COR-L47 (cell line): Measurements from ENCODE around the gene BCKDHA.

Experiments used
- DNase-seq: peaks from one replicate; lab custom pipeline; 2025; lab: John Stamatoyannopoulos, UW

BCKDHA gene

DNA sequence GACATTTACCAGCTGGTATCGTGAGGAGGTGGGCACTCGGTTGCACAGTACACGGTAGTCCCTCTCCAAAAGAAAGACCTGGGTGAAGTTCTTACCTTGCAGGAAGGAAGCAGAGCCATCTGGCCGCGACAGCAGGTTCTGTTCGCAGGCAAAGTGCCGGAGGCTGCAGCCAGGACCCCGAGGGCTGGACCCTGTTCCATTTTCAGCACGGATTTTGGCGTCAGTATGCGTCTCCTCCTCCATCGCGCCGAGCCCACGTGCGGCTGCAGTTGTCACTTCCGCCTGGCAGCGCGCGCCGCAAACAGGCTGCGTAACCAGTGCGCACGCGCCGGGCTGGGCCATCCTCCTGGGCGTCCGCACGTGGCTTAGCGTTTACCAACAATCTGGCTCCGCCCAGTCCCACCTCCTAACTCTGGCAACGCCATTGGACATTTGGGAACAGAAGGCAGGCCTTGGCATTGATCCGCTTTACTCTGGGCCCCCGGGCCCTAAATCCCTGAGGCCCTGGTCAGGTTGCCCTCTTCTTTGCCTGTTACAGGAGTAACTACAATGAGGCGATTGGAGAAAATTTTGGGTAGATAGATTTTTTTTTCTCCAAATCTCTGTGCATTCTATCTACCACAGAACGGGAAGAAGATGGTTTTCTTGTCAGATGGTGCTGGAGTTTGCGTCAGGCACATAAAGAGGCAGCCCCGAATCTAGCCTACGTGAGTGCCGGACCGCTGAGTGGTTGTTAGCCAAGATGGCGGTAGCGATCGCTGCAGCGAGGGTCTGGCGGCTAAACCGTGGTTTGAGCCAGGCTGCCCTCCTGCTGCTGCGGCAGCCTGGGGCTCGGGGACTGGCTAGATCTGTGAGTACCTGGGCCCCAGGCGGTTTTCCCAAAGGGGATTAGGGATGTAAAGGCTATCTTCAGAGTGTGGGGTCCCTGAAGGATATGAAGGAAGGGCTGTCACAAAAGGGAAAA is at the start of gene BCKDHA, which contains the start of gene EXOSC5:
Gene BCKDHA (plus strand): TSS at position 733 of the 964 bp plus-strand sequence. CDS start 10 bp downstream, at position 743.
Gene EXOSC5 (minus strand): TSS at position 274 of the 964 bp plus-strand sequence. CDS start 31 bp downstream, at position 243.
- DNase-seq: peak; percentile 100

DNA sequence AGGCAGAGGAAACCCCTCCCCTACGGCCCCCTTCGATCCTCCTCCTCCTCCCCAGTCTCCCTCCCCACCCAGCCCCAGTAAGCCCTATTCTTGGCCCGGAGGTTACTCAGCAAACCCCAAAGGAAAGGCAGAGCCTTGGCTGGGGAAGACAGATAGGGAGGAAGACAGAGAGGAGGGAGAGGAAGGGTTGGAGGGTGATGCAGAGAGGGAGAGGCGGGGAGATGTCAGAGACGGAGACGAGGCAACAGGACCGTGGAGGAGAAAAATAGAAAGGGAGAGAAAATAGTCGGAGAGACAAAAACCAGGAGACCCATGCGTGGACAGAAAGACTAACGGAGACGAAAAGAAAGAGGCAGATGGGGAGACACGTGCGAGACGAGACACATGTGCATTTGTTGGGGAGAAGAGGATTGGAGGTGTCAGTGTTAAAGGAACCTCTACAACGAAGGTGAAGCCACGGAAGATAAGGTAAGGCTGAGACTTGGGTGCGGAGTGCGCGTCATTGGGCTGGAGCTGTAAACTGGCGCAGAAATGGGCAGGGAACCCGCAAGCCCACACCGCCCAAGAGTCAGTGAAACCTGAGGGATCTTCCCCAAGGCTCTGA is 46.8 kb upstream of the BCKDHA start:
- no peak for DNase-seq

DNA sequence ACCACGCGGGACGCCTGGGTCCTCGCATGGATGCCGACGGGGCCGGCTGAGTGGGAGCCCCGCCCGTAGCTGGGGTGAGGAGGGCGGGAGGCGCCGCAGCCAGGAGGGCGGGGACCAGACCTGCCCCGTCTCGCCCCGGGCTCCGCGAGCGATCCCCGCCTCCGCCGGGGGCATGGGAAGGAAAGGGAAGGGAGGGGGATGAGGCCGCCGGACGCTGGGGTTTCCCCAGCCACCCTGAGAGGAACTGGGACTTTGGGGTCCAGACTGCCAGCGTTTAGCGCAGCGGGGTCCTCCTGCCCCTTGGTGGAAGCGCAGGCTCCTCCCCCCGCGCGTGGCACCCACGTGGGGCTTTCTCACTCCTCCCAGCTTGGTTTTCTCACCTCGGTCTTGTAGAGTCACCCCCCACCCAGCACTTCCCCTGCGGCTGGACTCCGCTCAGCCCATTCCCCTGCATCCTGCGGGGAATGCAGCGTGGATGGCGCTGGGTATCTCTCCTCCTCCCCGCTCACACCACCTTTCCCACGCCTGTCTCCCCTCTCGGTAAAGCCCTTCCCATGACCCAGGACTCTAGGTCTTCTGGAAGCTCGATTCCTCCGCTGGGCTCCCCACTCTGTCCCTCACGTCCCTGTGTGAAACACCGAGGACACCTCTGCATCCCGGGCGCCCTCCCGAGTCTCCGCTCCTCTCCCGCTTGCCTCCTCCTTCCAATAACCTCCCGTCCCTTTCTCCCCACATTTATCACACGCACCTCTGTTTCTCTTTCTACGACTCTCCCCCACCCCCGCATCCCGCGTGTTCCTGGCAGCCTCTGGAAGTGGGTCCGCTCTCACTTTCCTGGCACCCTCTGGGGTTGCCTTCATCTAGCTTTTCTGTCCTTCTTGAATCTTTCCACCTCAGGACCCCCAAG is 46.0 kb upstream of the BCKDHA start:
- no peak for DNase-seq

DNA sequence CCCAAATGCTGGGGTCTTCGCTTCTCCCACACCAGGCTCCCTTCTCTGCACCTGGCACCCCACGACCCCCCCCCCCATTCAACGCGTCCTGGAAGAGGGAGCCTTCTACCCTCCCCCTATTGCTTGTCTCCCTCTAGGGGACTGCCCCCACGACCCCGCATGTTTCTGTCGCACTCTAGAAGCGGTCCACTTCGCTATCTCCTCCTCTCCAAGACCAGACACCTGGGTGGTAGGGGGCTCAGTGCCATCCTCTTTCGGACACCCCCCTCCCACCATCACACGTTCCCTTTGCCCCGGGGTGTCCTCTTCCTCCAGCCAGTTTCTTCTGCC is 45.4 kb upstream of the BCKDHA start:
- no peak for DNase-seq

DNA sequence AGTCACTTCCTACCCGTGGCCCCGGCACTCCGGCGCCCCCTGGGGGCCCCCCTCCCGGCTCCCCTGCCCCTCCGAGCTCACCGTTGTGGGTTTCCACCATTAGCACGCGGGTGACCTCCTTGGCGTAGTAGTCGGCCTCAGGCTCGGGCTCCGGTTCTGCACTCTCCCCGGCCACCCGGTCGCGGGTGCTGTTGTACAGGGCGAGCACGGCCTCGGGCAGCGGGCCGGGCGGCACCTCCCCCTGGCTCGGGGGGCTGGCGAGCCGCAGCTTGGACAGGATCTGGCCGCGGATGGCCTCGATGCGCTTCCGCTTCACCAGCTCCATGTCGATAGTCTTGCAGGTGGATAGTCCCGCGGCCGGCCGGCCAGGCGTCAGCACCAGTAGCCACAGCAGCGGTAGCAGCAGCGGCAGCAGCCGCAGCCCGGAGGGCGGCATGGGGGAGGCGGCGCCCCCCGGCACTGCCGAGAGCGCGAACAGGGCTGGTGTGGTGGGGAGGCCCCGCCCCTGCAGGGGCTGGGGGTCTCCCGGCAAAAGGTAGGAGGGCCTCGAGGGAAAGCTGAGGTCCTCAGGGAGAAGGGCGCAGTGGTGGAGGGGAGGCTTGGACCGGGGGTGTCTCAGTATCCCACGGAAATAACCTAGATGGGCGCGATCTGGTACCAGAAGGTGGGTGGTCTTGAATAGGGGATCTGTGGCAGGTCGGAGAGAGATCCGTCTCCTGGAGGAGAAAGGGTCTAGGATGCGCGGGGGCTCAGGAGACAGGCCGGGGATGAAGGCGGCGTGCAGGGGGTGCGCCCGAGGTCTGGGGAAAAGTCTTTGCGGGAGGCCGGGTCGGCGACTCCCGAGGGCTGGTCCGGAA is 44.8 kb upstream of the BCKDHA start:
- DNase-seq: no peak

GRCh38 chr19:41353466-41354342 is 43.9 kb upstream of the BCKDHA start, which contains the start of gene TGFB1:
TSS of gene TGFB1 (minus strand) at chr19:41353922. CDS start at chr19:41353044, 878 bp downstream.
- DNase-seq: no peak

DNA sequence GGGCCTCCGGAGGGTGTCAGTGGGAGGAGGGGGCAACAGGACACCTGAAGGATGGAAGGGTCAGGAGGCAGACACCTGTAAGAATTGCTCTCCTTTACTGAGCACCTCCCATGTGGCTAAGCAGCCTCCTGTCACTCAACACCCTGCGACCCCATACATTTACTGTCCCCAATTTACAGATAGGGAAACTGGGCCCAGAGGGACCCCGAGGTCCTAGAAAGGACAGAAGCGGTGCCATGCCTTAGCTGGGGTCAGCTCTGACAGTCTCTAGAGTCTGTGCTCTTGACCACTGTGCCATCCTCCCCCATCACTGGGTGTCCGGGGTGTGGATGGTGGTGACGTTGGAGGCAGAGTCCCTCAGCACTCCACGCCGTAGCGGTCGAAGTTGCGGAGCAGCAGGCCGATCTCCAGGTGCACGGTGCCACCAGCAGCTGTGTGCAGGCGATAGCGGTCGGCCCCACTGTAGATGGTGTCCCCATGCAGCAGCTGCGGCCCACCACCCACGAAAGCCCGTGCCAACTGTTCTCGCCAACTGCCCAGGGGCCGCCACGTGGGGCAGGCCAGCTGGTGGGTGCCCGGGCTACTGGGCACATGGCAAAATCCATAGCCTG is 43.2 kb upstream of the BCKDHA start:
- no peak for DNase-seq

DNA sequence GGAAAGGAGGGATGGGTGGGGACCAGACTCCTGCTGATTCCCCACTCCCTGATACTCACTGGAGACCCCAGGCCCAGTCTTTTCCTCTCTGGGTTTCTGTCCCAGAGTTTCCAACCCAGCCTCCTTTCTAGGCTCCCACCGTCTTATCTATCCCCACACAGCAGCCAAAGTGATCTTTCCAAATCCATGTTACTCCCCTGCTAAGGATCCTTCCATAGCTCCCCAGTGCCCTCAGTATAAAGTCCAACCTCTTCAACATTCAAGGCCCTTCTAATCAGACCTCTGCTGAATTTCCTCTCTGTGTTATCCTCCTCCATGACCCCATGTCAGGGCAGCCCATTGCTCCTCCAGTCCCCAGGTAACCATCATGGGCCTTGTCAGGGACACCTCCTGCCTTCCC is 42.6 kb upstream of the BCKDHA start:
- no peak for DNase-seq

GRCh38 chr19:41355802-41356201 is 41.8 kb upstream of the BCKDHA start:
- no peak for DNase-seq

GRCh38 chr19:41356984-41357739 is 40.5 kb upstream of the BCKDHA start:
- no peak for DNase-seq

- no peak for DNase-seq
Observed at GRCh38 chr19:41357746-41358145, 39.9 kb upstream of the BCKDHA start.

- no peak for DNase-seq
Observed at GRCh38 chr19:41359741-41360140, 37.9 kb upstream of the BCKDHA start.

DNA sequence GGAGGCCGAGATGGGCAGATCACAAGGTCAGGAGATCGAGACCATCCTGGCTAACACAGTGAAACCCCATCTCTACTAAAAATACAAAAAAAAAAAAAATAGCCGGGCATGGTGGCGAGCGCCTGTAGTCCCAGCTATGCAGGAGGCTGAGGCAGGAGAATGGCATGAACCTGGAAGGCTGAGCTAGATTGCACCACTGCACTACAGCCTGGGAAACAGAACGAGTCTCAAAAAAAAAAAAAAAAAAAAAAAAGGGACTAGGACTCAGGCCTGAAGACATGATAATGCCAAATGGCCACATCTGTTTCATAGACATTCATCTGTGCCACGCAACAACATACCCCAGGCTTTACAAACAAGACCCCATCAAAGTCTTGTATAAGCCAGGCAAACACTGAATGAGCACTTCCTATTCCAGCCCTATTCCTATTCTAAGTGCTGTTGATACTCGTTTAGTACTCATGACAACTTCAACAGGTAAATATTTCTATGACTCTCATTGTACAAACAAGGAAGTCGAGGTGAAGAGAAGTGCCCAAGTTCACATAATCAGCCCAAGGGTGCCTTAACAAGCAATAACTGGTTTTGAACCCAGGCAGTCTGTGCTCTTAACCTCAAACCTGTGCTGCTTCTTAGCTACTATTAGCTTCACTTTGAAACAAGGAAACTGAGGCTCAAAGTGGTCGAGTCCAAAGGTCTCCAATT is 35.3 kb upstream of the BCKDHA start:
- DNase-seq: no peak

- no peak for DNase-seq
Observed at GRCh38 chr19:41363371-41363752, 34.3 kb upstream of the BCKDHA start.

DNA sequence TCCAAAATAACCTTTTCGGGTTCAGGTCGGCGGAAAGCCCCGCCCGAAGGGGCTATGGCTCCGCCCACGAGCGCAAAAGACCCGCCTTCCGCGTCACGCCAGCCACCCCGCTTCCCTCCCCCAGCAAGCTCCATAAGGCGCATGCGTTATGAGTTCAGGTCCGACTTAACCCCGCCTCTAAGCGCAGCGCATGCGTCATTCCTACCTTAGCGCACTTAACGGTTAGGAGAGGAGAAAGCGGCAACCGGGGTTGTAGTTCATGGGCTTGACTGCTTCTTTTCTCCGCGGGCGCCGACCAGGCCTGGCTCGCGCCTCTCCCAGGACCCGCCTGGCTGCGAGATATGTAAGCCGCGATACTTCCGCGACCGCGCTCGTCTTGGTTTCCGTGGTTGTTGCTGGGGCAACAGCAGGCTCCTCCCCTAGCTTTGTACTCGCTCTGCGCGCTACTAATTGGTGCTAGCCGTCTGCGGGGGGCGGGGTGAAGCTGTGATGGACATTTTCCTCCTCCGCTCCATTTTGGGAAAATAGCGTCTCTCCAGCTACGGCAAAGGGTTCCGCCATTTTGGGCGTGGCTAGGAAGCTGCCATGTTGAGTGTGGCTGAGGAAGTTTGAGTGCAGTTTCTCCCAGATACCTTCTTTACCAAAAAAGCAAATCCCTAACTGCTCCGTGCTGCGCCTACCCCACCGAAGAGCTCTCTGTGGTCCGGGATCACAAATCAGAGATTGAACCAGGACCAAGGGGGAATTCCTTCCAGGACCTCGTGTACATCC is 33.7 kb upstream of the BCKDHA start, which contains the start of gene B9D2:
Gene B9D2 (minus strand): TSS at position 397 of the 771 bp plus-strand sequence. CDS start 630 bp downstream, outside the sequence.
- peak; percentile 99 for DNase-seq

DNA sequence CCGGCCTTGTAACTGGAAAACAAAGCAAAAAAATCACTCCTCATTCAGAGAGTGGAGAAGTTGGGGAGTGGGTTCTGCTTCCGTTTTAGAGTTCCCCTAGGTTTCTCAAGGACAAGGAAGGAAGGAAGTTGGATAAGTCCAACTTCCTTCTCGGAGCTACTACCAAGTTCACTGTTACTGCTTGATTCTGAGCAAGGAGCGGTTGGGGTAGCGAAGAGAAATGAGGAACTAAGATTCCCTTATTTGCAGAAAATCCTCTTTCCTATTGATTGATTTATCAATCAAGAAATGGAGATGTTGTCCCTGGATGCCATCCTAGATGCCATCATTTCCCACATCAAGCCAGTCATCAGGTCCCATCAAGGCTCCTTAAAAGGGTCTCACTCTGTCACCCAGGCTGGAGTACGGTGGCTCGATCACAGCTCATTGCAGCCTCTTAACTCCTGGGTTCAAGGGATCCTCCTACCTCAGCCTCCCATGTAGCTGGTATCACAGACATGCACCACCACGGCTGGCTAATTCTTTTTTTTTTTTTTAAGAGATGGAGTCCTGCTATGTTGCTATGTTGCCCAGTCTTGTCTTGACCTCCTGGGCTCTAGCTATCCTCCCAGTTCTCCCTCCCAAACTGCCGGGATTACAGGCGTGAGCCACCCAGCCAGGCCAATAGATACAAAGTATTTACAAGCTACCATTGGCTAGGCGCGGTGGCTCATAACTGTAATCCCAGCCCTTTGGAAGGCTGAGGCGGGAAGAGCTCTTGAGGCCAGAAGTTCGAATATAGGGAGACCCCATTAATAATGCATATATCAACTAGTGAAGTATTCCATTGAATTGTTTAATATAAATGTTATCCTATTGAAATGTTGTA is 32.9 kb upstream of the BCKDHA start:
- no peak for DNase-seq
